GM15510 (cell line): Measurements from ENCODE around the gene TAOK2.

Experiments
- POLR2A ChIP-seq: IDR thresholded peaks from 3 replicates; pipeline ENCODE4 v1.6.1; 2011; ENCODE audit warnings: borderline replicate concordance; ENCODE audit not compliant: insufficient read length; ENCODE audit errors: extremely low read depth

Gene TAOK2

DNA sequence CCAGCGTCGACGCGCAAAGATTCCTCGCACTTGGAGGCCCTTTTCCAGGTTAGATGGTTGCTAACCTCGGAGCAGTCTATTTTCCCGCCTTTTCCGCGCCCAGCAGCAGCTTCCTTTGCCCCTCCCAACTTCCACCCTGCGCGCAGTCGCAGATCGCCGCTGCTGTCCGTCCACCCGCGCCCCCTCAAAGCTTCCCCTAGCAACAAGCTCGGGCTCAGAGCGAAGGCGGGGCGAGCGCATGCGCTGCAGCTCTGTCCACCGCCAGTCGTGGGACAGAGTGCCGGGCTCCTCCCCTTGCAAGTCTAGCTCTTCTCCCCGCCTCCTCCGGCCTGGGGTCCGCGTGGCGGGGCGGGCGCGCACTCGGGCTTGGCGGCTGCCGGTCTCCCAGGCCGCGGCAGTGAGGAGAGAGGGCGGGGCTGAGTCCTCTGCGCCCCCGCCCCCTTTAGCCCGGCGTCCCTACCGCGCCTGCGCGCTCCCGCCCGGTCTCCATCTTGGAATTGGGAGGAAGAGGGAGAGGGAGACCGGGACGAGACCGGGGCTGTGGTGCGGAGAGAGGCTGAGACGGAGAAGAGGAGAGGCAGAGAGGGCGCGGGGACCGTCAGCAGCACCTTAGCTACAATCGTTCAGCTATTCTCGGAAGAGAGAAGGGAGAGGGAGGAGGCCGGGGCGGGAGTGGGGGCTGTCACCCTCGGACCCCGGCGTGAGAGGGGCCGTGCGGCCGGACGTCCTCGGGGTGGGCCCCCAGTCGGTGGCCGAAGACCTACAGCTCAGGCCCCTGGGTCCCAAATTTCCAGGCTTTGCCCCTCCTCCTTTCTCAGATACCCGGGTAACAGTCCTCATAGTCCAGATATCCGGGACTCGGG is at the start of gene TAOK2:
Gene TAOK2, plus strand, starts transcription at position 485 of the 863 bp plus-strand sequence. CDS start 3,905 bp downstream, outside the sequence.
- TF ChIP-seq POLR2A = peak; percentile 80

DNA sequence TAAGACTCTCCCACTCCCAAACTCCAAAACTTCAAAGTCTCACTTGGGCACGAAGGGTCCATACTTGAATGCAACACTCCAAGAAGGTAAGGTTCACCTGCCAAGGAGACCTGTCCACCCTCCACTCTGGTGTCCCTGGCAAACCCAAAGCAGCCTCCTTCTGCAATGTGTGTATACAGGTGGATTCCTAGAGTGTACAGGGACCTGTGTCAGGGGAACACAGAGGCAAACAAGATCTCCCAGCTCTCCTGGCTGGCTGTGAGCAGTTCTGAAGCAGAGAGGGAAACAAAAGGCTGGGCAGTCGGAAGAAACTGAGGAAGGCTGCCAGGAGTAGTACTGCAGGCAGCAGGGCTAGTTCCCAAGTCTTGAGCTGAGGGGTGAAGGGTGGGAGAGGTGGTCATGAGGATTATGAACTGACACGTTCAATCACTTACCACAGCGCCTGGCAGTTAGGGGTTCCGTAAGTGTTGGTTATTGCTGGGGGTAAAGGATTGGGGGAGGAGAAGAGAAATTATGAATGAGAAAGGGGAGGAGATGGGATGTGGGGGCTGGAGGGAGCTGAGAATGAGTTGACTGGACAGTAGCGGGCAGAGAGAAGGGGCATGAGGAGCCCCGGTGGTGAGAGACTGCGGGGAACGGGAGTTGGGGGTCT is 48.4 kb upstream of the TAOK2 start:
- no peak for TF ChIP-seq POLR2A

DNA sequence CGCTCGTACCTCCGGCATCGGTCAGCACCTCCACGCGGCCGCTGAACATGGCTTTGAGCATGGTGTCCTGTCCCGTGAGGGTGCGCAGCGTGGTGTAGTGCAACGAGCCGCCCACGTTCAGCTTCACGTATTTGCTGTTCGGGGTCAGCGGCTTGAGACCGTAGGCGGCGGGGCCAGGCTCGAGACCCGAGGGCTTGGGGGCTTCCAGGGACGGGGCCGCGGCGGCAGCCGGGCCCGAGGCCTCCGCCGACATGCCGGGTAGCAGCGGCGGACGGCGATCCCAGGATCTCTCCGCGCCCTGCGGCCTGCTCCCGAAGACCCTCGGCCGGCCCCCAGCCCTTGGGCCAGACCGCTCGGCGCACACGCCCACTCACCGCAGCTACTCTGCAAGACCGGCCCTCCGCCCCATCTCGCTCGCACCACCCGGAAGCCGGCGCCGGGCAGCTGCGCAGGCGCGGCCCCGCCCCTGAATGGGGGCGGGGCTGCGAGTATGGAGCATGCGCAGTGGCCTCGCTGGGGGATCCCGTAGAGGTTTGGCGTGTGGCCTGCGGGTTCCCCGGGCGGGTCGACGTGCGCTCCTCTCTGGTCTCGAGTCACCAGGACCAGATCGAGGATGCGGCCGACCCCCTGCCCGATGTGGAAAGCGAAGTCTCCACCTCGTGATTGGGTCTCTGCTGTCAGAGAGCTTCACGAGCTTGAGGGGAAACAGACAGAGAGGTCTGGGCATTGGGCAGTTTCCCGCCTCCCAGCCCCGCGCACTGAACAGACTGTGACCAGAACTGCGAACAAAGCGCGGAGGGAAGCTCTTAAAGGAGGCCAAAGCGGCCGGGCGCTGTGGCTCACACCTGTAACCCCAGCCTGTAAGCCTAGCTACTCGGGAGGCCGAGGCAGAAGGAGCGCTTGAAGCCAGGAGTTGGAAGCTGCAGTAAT is 47.6 kb upstream of the TAOK2 start, which contains the start of gene KCTD13:
Gene KCTD13, minus strand, starts transcription at position 446 of the 930 bp plus-strand sequence. Its CDS starts 193 bp downstream, at position 253.
- peak; percentile 96 for TF ChIP-seq POLR2A

DNA sequence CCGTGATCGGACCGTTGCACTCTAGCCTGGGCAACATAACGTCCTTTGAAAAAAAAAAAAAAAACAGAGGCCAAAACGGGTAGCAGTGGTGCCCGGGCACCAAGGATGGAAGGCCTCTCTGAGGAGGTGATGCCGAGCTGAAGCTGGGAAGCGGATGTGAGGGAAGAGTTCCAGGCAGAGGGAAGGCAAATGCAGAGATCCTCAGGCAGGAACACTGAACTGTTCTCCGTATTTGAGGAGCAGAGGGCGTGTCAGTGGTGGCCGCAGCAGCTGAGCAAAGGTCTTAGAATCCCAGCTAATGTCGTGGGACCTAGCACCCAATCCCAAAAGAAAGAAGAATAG is 47.0 kb upstream of the TAOK2 start:
- no peak for TF ChIP-seq POLR2A

DNA sequence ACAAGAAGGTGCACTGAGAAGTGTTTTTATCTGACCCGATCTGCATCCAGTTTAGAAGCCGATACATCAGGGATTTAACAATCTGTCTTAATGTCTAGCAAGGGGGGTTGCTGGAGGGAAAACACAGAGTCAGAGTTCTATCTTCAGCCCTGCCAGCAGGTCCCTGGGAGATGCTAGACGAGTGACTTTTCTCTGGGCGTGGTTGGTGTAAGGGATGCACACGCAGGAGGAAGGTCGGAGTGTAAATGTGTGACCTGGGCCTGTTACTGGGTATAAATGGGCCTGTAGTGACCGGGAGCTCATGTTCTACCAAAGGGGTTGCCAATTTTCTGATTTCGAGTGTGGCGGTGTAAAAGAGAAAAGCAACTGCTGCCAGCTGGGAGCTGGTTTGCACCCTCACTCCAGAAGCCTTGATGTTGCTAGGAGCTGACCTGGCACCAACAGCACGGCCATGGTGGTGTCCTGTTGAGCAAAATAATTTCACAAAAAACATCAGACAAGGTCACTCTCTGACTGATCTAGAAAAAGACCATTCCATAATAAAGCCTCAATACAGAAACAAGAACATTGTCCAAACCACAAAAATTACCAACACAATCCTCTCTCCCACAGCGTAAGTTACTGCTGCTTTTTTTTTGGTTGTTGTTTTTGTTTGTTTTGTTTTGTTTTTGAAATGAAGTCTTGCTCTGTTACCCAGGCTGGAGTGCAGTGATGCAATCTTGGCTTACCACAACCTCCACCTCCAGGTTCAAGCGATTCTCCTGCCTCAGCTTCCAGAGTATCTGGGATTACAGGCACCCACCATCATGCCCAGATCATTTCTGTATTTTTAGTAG is 46.4 kb upstream of the TAOK2 start:
- no peak for TF ChIP-seq POLR2A

DNA sequence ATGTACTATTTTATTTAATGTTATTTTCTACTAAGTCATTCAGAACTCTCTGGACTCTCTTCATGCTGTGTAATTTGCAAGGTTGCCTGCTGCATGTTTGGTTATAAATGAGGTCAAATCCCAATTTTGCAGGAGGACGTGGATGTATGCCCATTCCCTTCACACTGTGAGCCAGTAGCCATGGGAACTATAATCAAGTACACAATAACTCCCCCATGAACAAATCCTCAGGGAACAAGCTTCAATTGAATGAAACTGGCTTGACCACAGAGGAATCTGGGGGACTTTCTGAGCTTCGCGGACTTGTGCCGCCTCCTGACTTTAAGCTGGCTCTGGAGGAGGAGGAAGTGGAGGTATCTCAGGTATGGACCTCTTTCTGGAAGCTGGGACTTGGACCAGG is 33.0 kb upstream of the TAOK2 start:
- no peak for TF ChIP-seq POLR2A

DNA sequence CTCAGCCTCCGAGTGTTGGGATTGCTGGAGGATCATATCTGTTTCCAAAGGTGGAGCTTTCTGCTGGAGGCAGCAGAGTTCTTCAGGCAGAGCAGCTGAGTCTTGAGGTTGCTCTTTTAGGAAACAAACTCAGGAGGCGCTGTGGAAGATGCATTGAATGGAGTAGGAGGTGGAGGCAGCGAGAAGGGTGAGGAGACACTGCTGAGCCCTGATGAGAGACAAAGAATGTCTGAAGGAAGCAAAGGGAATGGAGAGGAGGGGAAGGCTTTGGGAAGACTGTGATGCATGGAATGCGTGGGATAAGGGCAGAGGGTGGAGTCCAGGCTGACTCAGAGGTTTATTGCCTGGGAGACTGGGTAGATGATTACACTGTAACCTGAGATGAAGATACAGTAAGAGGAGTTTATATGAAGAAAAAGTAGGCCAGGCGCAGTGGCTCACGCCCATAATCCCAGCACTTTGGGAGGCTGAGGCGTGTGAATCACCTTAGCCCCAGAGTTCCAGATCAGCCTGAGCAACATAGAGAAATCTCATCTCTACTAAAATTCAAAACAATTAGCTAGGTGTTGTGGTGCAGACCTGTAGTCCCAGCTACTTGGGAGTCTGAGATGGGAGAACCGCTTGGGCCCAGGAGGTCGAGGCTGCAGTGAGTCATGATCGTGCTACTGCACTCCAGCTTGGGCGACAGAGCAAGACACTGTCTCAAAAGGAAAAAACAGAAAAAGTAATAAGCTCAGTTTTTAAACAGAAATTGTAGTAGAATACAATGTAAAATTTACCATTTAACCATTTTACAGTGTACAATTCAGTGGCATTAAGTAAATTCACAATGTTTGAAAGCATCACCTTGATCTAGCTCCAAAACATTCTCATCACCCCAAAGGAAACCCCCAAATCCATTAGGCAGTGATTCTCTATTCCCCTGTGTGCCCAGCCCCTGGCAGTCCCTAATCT is 29.5 kb upstream of the TAOK2 start:
- no peak for TF ChIP-seq POLR2A

DNA sequence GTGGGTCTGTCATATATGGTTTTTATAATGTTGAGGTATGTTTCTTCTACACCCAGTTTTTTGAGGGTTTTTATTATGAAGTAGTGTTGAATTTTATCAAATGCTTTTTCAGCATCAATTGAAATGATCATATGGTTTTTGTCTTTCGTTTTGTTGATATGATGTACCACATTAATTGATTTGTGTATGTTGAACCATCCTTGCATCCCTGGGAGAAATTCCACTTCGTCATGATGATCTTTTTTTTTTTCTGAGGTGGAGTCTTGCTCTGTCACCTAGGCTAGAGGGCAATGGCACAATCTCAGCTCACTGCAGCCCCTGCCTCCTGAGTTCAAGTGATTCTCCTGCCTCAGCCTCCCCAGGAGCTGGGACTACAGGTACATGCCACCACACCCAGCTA is 25.8 kb upstream of the TAOK2 start:
- no peak for TF ChIP-seq POLR2A

DNA sequence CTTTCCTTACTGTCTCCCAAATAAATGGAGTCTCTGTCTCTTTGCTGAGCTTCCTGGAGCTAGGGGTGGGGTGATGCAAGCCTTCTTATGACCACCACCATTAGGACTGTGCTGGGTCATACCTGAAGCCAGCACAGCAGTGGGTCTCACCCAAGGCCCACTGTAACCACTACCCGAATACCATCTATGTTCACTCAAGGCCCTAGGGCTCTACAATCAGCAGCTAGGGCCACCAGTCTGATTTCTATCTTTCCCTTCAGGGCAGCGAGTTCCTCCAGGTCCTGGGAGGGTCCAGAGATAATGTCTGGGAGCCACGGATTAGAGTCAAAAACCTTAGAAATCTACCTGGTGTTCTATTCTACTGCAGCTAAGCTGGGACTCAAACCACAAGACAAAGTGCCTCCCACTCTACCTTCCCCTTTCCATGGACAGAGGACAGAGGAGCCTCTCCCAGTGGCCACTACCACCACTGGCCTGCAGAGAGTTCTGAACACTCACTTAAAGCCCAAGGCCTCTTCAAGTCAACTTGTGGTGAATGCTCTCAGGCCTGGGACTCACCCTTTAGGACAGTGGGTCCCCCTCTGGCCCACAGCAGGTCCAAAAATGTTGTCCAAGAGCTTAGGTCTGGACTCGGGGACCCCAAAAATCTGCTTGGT is 22.7 kb upstream of the TAOK2 start:
- TF ChIP-seq POLR2A = no peak

DNA sequence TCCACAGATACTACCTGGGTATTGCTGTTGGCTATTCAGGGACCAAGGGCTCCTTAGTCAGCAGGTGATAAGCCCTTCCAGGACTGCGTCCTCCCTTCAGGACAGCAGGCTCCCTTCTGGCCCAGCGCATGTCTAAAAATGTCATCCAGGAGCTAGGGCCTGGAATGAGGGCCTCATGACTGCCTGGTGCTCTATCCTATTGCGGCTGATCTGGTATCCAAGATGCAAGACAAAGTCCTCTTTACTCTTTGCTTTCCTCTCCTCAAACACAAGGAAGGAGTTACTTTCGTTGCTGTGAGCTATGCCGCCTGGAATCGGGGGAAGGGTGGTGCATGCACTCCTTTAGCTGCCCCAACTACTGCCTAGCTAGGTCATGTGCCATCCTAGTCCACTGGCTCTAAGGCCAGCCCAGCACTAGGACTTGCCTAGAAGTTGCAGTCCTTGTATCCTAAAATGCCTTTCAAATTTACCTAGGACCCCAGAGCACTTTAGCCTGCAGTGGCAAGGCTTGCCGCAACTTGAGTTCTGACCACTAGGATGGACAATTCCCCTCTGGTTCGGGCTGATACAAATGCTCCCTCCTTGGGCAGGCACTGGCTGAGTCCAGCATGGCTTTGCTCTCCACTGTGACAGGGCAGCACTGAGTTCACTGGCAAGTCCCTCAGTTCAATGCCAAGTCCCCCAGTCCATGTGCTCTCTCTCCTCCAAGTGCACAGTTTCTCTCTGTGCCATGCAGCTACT is 21.9 kb upstream of the TAOK2 start:
- no peak for TF ChIP-seq POLR2A

DNA sequence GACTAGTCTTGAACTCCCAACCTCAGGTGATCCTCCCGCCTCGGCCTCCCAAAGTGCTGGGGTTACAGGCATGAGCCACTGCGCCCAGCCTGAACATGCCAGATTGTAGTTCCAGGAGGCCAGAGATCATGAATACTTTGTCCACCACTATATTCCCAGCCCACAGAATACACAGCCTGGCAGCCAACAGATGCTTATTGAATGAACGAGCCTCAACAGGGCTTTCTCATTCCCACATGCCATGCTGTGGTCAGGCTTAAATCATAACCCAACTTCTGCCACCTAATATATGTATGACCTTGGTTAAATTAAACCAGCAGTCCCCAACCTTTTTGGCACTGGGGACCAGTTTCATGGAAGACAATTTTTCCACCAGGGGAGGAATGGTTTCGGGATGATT is 14.9 kb upstream of the TAOK2 start:
- TF ChIP-seq POLR2A = no peak

DNA sequence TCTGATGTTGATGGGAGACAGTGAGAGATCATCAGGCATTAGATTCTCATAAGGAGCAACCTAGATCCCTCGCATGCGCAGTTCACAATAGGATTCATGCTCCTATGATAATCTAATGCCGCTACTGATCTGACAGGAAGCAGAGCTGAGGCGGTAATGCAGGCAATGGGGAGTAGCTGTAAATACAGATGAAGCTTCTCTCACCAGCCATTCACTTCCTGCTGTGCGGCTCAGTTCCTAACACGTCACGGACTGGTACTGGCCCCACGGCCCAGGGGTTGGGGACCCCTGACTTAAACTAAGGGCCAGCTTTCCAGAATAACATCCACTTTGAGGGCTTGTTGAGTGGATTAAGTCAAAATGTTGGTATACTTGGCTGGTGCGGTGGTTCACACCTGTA is 14.4 kb upstream of the TAOK2 start:
- no peak for TF ChIP-seq POLR2A

DNA sequence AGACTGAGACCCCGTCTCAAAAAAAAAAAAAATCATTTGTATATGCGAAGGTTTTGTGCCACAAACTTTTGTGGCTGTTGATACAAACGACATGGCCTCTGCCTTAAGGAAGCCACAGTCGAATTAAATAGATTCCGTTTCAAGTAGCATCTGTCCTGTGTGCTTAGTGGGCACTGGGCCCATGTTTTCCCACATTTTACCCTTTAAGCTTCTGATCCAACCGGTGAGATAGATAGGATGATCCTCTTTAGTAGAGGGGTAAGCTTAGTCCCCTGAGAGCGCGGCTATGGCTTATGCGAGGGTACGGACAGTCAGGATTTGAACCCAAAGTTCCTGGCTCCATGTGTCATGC is 12.6 kb upstream of the TAOK2 start:
- TF ChIP-seq POLR2A = no peak
